GM19351 (cell line): ENCODE data around the gene YJEFN3.
A peak's percentile ranks its signal among the peaks of the same experiment; 100 is the strongest.

Experiments
- ATAC-seq: cut with Tn5 transposase; IDR thresholded peaks from one replicate; pipeline ENCODE4 v1.9.1; 2021; ENCODE audit warnings: mild to moderate bottlenecking, moderate library complexity; ENCODE audit not compliant: unreplicated experiment

The YJEFN3 gene

GRCh38 chr19:19535311-19536191 lies 6.8 kb downstream of the YJEFN3 start:
- ATAC-seq = no peak

DNA sequence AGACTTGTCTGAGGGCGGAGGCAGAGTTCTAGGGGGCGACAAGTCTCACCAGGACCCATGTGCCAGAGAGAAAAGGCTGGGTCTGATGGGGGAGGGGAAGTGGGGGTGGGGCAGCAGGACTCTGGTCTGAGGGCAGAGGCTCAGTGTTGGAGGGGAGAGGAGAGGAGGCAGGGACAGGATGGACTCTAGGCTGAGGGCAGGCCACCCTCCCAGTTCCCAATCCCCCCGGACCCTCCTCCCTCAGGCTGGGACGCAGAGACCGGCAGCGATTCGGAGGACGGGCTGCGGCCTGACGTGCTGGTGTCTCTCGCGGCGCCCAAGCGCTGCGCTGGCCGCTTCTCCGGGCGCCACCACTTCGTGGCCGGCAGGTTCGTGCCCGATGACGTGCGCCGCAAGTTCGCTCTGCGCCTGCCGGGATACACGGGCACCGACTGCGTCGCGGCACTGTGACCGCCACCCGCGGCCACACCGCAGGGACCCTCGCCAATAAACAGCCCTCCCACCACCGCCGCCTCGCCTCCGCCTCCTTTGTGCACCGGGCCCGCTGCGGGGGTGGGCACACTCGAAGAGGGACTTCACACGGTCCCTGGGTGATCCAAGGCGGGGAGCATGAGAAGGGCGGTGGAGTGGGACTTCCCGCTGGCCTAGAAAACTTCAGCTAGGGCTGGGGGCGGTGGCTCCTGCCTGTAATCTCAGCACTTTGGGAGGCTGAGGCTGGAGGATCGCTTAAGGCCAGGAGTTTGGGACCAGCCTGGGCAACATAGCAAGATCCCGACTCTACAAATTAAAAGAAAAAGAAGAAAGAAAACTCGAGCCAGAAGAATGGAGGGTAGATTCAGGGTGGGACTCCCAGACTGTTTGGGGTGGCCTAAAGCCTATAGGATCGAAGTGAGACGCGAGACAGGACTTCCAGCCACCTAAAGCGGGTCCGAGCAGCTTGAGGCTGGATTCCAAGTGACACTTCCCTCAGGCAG lies 8.7 kb downstream of the YJEFN3 start:
- ATAC-seq = no peak

DNA sequence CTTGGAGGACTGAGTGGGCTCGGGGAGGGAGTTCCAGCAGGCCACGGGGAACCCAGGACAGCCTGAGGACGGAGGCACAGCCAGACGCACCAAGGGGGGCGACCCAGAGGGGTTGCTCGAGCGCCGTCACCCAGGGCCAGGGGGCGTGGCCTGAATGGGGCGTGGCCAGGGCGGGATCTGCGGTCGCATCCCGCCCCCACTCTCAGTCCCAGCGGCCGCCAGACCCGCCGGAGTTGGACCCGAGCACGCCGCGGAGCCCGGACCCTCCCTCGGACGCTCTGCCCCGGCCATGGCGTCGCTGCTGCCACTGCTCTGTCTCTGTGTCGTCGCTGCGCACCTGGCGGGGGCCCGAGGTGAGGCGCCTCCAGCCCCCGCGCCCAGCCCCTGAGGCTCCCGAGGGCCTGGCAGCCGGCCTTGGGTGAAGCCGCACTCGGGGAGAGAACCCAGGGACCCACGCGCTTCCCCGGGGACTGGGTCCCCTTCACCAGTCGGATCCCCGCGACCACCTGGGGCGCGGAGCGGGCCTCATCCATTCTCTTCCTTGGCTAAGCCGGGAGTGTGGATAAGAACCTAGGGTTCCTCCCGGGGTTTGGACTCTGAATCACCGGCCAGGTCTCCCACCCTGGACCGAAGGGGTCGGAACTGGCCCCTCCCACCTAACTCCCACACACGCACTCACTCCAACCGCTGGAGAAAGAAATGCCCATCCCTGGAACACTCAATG lies 9.5 kb downstream of the YJEFN3 start, which contains the start of gene CILP2:
CILP2 (plus strand) TSS at position 205 of the 724 bp plus-strand sequence; CDS start at position 290, 85 bp downstream.
- ATAC-seq = no peak

GRCh38 chr19:19538785-19539166 lies 10.1 kb downstream of the YJEFN3 start:
- no peak for ATAC-seq

- no peak for ATAC-seq
Measured at GRCh38 chr19:19539698-19540063, 11.0 kb downstream of the YJEFN3 start.

GRCh38 chr19:19540064-19540714 lies 11.5 kb downstream of the YJEFN3 start:
- ATAC-seq = no peak

- ATAC-seq = peak; percentile 72
Measured at GRCh38 chr19:19540715-19541515, 12.2 kb downstream of the YJEFN3 start.

DNA sequence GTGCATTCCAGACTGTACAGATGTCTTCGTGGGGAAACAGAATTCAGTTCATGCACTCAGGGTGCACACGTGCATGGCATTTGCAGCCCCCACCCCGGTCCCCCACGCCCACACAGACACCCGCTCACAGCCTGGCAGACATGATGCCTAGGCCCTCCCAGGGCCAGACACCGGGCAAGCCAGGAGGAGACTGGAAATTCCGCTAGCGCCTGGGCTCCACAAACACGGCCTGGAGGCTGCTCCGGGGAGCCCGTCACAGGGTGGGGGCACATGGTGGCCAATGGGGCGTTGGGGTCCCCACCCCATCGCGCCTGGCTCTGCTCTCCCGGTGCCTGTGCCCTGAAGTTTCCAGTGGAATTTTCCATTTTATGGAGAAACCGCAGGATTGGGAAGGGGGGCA lies 12.9 kb downstream of the YJEFN3 start:
- ATAC-seq = no peak

DNA sequence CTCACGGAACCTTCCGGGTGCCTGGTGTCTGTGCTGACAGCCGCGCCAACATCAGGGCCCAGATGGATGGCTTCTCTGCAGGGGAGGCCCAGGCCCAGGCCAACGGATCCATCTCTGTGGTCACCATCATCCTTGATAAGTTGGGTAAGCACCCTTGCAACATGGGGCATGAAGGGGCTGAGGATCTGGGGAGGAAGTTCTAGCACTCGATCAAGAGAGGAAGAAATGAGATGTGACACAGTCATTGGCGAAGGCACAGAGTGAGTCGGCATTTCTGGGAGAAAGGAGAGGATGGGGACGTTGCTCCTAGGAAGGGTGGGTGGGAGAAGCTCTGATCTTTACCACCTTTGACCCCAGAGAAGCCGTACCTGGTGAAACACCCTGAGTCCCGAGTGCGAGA lies 13.8 kb downstream of the YJEFN3 start:
- no peak for ATAC-seq

- no peak for ATAC-seq
Measured at GRCh38 chr19:19543101-19543500, 14.4 kb downstream of the YJEFN3 start.

GRCh38 chr19:19543640-19544039 lies 14.9 kb downstream of the YJEFN3 start:
- no peak for ATAC-seq

DNA sequence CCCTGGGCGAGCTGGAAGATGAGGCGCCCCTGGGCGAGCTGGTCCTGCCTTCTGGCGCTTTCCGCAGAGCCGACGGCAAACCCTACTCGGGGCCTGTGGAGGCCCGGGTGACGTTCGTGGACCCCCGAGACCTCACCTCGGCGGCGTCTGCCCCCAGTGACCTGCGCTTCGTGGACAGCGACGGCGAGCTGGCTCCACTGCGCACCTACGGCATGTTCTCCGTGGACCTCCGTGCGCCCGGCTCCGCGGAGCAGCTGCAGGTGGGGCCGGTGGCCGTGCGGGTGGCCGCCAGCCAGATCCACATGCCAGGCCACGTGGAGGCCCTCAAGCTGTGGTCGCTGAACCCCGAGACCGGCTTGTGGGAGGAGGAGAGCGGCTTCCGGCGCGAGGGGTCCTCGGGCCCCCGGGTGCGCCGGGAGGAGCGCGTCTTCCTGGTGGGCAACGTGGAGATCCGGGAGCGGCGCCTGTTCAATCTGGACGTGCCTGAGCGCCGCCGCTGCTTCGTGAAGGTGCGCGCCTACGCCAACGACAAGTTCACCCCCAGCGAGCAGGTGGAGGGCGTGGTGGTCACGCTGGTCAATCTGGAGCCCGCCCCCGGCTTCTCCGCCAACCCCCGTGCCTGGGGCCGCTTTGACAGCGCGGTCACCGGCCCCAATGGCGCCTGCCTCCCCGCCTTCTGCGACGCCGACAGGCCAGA lies 15.7 kb downstream of the YJEFN3 start:
- ATAC-seq = no peak

- ATAC-seq = no peak
Measured at GRCh38 chr19:19544954-19545591, 16.4 kb downstream of the YJEFN3 start.

- ATAC-seq = no peak
Measured at GRCh38 chr19:19545707-19546106, 17.0 kb downstream of the YJEFN3 start.

- no peak for ATAC-seq
Measured at GRCh38 chr19:19546751-19547162, 18.0 kb downstream of the YJEFN3 start.

DNA sequence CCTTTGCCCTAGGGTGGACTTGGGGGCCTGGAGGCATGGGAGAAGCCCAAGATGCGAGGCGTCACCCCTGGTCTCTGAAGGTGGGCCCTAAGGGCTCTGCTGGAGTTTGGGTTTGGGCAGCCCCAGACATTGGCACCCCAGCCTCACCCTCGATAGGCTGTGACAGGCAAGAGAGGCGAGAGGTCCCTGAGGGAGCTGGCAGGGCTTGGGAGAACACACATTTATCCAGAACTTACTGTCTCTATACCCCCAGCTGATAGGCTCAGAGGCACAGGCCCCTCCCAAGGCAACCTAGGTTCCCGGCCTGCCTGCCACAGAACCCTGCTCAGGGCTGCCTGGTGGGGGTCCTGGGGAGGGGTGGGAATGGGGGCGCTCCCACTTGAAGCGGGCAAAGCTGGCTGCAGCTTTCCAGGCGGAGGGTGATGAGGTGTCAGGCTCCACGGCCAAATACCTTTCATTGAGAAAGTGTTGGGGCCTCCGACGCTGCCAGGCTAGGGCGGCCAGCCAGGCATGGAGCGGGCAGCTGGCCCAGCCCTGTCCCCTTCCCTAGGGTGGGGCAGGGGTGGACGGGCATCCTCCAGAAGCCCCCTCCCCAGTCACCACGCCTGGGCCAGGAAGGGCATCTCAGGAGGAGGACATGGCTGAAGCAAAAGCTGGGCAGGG lies 19.1 kb downstream of the YJEFN3 start:
- ATAC-seq = no peak

DNA sequence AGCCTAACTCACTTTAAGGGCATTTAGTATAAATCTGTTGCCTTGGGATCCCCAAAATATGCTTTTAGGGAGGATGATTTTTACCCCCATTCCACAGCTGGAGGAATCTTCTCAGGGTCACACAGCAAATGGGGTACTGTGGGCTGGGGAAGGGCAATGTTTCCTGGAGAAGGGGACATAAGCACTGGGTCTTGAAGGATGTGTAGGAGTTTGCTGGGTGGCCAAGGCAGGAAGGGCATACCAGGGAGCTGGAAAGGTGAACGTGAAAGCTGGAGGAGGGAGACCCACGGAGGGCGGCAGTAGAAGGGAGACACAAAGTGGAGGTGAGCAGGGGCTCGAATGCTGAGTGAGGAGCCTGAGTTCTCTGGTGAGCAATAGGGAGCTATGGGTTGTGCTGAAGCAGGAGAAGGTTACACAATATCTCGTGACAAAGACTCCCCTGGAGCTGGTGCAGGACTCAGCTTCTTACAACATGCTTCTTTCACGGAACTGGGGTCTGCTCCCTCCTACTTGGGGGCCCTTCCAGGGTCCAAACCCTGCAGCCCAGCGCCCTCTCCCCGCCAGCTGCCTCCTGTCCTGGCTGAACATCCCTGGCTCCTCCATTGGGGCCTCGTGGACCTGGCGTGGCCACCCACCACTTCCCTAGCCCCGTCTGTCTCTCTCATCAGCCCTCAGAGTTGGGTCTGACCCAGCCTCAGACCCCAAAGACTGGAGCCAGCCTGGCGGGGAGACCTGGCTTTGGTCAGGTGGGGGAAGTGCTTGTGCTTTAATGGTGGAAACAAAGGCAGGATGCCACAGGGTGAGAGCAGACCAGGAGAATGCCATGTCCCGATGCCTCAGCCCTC lies 20.4 kb downstream of the YJEFN3 start:
- ATAC-seq = no peak
